GM12864 (cell line): ENCODE measurements around the gene WDR18.

Experiments used
- DNase-seq: peaks from one replicate; pipeline ENCODE4 v3.0.0-alpha.2; 2011; ENCODE audit warnings: low read depth
- H3K4me3 ChIP-seq: 2 replicates; pipeline ENCODE4 v1.5.1; 2011; ENCODE audit warnings: mild to moderate bottlenecking, low read depth, low read length, control low read depth
- TF ChIP-seq, protein P1 (sequence below): IDR thresholded peaks from 2 replicates; pipeline ENCODE4 v1.5.1; 2011; ENCODE audit warnings: low read depth, mild to moderate bottlenecking, moderate library complexity, low read length, control low read depth, inconsistent platforms; ENCODE audit errors: missing control alignments

WDR18 gene

DNA sequence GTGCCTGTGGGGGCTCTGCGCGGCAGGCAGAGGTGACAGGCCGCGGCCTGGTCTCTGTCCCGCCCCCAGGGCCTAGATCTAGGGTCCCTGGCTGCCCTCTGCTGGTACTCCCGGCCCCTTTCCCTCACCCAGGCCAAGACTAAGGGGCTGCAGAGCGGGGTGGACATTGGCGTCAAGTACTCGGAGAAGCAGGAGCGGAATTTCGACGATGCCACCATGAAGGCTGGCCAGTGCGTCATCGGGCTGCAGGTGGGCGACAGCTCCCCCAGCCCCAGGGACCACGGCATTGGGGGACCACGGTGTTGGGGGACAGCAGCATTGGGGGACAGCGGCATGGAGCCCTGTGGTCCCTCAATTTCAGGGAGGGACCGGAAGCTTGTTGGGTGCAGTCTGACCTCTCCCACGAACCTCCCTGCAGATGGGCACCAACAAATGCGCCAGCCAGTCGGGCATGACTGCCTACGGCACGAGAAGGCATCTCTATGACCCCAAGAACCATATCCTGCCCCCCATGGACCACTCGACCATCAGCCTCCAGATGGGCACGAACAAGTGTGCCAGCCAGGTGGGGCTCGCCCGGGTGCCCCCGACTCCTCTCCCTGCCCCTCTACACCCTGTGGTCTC is 52.0 kb downstream of the WDR18 start:
- TF ChIP-seq, protein P1, sequence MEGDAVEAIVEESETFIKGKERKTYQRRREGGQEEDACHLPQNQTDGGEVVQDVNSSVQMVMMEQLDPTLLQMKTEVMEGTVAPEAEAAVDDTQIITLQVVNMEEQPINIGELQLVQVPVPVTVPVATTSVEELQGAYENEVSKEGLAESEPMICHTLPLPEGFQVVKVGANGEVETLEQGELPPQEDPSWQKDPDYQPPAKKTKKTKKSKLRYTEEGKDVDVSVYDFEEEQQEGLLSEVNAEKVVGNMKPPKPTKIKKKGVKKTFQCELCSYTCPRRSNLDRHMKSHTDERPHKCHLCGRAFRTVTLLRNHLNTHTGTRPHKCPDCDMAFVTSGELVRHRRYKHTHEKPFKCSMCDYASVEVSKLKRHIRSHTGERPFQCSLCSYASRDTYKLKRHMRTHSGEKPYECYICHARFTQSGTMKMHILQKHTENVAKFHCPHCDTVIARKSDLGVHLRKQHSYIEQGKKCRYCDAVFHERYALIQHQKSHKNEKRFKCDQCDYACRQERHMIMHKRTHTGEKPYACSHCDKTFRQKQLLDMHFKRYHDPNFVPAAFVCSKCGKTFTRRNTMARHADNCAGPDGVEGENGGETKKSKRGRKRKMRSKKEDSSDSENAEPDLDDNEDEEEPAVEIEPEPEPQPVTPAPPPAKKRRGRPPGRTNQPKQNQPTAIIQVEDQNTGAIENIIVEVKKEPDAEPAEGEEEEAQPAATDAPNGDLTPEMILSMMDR = no peak
- no peak for DNase-seq
- H3K4me3 ChIP-seq = no peak overlapping the region

DNA sequence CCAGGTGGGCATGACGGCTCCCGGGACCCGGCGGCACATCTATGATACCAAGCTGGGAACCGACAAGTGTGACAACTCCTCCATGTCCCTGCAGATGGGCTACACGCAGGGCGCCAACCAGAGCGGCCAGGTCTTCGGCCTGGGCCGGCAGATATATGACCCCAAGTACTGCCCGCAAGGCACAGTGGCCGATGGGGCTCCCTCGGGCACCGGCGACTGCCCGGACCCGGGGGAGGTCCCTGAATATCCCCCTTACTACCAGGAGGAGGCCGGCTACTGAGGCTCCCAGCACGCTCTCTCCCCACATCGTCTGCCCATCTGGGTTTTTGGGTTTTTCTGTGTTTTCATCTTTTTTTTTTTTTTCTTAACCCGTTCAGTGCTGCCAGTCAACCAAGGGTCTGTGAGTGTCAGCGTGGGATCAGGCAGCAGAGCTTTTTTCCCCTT is 53.5 kb downstream of the WDR18 start:
- DNase-seq = no peak
- H3K4me3 ChIP-seq = no peak overlapping the region; the same call in 1 of the 2 replicates
- TF ChIP-seq, protein P1 = no peak

DNA sequence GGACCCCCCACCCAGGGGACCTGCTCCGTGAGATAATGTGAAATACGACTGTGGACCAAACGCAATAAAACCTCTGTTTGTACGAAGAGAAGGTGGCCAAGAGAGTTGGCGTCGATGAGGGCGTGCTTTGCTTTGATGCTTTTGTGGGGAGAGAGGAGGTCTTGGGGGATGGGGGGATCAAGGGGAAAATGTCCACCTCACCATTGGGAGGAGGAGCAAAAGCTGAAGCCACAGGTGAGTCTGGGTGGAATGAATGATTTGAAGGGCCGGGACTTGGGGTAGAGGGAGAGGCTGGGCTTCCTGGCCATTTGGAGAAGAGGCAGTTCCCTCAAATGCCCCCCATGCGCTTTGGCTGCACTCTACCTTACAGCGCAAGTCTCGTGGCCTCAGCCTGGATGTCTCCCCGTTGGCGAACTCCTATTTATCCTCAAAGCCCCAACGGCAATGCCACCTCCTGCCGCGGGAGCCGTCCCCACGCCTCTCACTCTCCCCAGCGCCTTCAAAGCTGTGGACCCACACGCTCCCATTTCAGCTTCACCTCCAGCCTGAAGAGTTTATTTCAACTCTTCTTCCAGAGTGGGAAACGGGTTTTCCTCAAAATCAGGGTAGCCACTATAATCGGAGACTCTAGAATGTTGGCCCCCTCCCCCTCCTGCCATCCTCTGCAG is 55.0 kb downstream of the WDR18 start:
- TF ChIP-seq, protein P1 = no peak
- DNase-seq = no peak
- H3K4me3 ChIP-seq = peak overlapping the region; percentile 86

DNA sequence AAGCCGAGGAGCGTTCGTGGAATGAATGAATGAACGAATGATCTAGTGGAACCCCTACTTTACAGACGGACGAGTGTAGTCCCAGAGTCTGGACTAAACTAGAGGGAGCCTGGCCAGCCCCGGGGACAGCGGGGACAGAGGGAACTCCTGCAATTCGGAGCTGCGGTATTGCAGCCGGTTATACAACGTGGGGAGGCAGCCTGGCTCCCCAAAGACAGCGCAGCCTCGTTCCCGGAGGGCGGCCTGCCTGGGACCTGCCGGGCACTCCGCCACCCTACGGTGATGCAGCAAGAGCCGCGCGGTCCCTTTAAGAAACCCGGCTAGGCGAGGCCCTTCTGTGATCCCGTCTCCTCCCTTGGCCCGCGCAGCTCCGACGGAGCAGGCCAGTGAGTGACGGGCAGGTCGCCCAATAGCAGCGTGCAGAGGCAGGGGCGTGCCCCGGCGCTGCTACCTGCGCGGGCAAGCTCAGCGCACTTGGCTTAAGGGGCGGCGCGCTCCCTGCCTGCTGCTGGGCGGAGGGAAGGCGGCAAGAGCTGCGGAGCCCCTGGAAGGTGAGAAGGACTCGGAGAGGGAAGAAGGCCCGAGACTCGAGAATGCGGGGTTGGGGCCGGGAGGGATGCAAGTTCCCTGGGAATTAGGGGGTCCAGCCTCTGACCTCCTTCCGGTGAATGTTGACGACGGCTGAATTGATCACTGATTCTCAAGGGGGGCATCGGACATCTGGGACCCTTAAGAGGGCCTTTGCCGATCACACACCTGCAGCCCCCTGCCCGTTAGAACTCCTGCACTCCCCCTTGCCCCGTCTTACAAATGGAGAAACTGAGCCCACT is 55.7 kb downstream of the WDR18 start, which contains the start of gene ABCA7:
TSS of gene ABCA7 (plus strand) at position 462 of the 830 bp plus-strand sequence. CDS start 1,255 bp downstream, outside the sequence.
- peak; percentile 95 for DNase-seq
- TF ChIP-seq, protein P1 = no peak
- peak within 1 kb of the TSS; percentile 86 for H3K4me3 ChIP-seq

DNA sequence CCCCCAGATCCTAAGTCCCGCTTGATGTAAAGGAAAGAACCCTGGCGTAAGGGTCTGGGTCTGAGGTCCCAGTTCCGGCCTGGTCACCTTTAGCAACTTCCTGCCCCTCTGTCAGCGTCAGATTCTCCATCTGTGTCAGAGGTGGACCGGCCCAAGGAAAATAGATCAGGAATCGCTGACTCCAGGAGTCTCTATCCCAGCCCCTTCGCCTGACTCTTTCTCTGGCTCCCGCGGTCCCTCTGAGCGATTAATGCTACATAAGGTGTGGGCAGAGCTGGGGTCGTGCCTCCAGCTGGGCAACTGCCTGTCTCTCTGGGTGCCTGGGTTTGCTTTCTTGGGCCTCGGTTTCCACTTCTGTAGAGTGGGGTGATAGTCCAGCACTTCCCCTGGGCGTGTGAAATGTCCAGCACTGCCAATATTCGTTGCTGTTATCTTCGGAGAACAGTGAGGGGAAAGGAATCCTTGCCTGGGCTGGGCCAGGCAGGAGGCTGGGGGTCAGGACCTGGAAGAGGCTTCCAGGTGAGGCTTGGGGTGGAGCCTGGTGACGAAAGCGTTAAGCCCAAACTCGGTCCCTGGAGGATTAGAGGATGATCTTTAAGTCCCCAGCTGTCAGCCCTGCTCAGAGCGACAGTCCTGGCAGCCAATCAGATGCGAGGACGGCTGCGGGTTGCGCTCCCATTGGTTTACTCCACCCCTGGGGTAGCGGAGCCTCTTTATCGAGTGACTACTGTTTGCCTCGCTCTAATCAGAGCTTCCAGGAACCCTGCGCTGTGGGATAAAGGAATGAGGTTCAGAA is 56.5 kb downstream of the WDR18 start:
- DNase-seq = peak; percentile 94
- peak overlapping the region; percentile 86 for H3K4me3 ChIP-seq
- TF ChIP-seq, protein P1 = no peak

DNA sequence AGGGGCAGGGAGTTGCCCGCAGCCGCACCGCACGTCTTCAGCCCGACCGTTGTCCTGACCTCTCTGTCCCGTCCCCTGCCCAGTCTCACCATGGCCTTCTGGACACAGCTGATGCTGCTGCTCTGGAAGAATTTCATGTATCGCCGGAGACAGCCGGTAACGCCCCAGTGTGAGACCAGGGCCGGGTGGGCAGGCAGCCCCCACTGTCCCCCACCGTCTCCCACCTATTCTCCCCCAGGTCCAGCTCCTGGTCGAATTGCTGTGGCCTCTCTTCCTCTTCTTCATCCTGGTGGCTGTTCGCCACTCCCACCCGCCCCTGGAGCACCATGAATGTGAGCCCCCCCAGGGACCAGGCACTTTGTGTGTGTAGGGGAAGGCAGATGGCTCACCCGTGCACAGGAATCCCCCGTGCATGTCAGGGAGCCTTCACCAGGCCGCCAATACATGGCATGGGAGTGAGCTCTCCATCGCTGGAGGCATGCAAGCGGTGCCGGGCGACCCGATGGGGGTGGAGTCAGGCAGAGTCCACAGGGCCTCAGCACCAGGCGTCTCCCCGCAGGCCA is 57.2 kb downstream of the WDR18 start:
- no peak for DNase-seq
- TF ChIP-seq, protein P1 = no peak
- peak overlapping the region; percentile 86 for H3K4me3 ChIP-seq
